Measurements from ENCODE around the gene C3orf62. TPM values are rescaled to one million over a fixed set of nuclear protein-coding genes. Genes with fewer than 3 reads are reported as not detected.

The C3orf62 gene
- polyA plus RNA-seq, 1 donor (not counting 4 experiments of a cell fraction or from before 2014, with no cell fraction given), result 5.2 TPM

- FAIRE-seq, result peak; percentile 73
- peaks cover 43 to 53% of the 10 kb centered on the region in 2 experiments for H3K36me3 ChIP-seq (ENCODE audit: control insufficient read depth in 2 of 2, extremely low read depth in 1 of 2, insufficient read depth in 2 of 2, low read length in 2 of 2)
- H3K27ac ChIP-seq (ENCODE audit: control insufficient read depth, insufficient read depth, low read length), result peak overlapping the region; percentile 45
These were observed 19.9 kb upstream of the C3orf62 start for GRCh38 chr3:49296781-49297411.

GRCh38 chr3:49295489-49296058 is 18.5 kb upstream of the C3orf62 start:
- DNase-seq (ENCODE audit: low read depth, low spot score), result no peak
- no peak for FAIRE-seq
- dilution Hi-C loops (cut with MboI; ENCODE audit: extremely low pct_ligation_motif_present, low sequenced_read_pairs), result no loop called here

More at GRCh38 chr3:49296781-49297411, 19.9 kb upstream of the C3orf62 start:
- Histone ChIP-seq H3K9me3 (ENCODE audit: control insufficient read depth, low read depth, low read length) (no peaks in the 10 kb centered on the region), H3K4me1 (ENCODE audit: control insufficient read depth, extremely low read depth, insufficient read depth, low read length) (peaks cover 15% of the 10 kb centered on the region), H4K20me1 (ENCODE audit: control insufficient read depth, extremely low read depth, insufficient read depth, low read length) (no peaks in the 10 kb centered on the region), H3K4me3 (ENCODE audit: control insufficient read depth in 2 of 3, extremely low read depth in 1 of 3, insufficient read depth in 2 of 3, low read depth in 1 of 3, low read length in 3 of 3) (no peak overlapping the region), H3K27me3 (ENCODE audit: control insufficient read depth, extremely low read depth, insufficient read depth, low read length) (no peaks in the 10 kb centered on the region), H3K9ac (ENCODE audit: control insufficient read depth, extremely low read depth, insufficient read depth, low read length) (peak overlapping the region; percentile 40), H3K79me2 (ENCODE audit: control insufficient read depth, insufficient read depth, low read length) (no peaks in the 10 kb centered on the region), H3K4me2 (ENCODE audit: control insufficient read depth, extremely low read depth, insufficient read depth, low read depth, low read length) (peak overlapping the region; percentile 31), H3K9me1 (ENCODE audit: control insufficient read depth, extremely low read depth, insufficient read depth, low read length) (no peaks in the 10 kb centered on the region), H2AFZ (ENCODE audit: control insufficient read depth, low read length) (no peak overlapping the region)
- no peak for DNase-seq (ENCODE audit: low read depth, low spot score)
- dilution Hi-C loops (cut with MboI; ENCODE audit: extremely low pct_ligation_motif_present, low sequenced_read_pairs), result no loop called here
- TF ChIP-seq CTCF (optimal IDR thresholded peaks at IDR 0.05 in 1 of 3, IDR thresholded peaks at IDR 0.05 in 1 of 3, conservative IDR thresholded peaks at IDR 0.05 in 1 of 3; ENCODE audit: extremely low read depth in 1 of 3, insufficient read depth in 2 of 3, low read length in 3 of 3), result no peak
- TF ChIP-seq EZH2 (IDR thresholded peaks at IDR 0.05; ENCODE audit: low read length), result no peak

More at GRCh38 chr3:49295489-49296058, 18.5 kb upstream of the C3orf62 start:
- Histone ChIP-seq H3K4me3 (ENCODE audit: control insufficient read depth in 2 of 3, extremely low read depth in 1 of 3, insufficient read depth in 2 of 3, low read depth in 1 of 3, low read length in 3 of 3) (no peak overlapping the region), H3K9ac (ENCODE audit: control insufficient read depth, extremely low read depth, insufficient read depth, low read length) (no peak overlapping the region), H3K9me1 (ENCODE audit: control insufficient read depth, extremely low read depth, insufficient read depth, low read length) (no peaks in the 10 kb centered on the region), H3K4me1 (ENCODE audit: control insufficient read depth, extremely low read depth, insufficient read depth, low read length) (peaks cover 15% of the 10 kb centered on the region), H2AFZ (ENCODE audit: control insufficient read depth, low read length) (no peak overlapping the region), H3K79me2 (ENCODE audit: control insufficient read depth, insufficient read depth, low read length) (no peaks in the 10 kb centered on the region), H3K36me3 (ENCODE audit: control insufficient read depth in 2 of 2, extremely low read depth in 1 of 2, insufficient read depth in 2 of 2, low read length in 2 of 2) (peaks cover 37 to 52% of the 10 kb centered on the region in 2 experiments), H3K9me3 (ENCODE audit: control insufficient read depth, low read depth, low read length) (no peaks in the 10 kb centered on the region), H4K20me1 (ENCODE audit: control insufficient read depth, extremely low read depth, insufficient read depth, low read length) (no peaks in the 10 kb centered on the region), H3K27me3 (ENCODE audit: control insufficient read depth, extremely low read depth, insufficient read depth, low read length) (no peaks in the 10 kb centered on the region), H3K27ac (ENCODE audit: control insufficient read depth, insufficient read depth, low read length) (no peak overlapping the region), H3K4me2 (ENCODE audit: control insufficient read depth, extremely low read depth, insufficient read depth, low read depth, low read length) (no peak overlapping the region)
- TF ChIP-seq EZH2 (IDR thresholded peaks at IDR 0.05; ENCODE audit: low read length), result no peak
- TF ChIP-seq CTCF (optimal IDR thresholded peaks at IDR 0.05 in 1 of 3, IDR thresholded peaks at IDR 0.05 in 1 of 3, conservative IDR thresholded peaks at IDR 0.05 in 1 of 3; ENCODE audit: extremely low read depth in 1 of 3, insufficient read depth in 2 of 3, low read length in 3 of 3), result peak; percentile 19 to 64 (median 49)
